Uterus (tissue), 4 donors: ENCODE data around the gene QTRT2. TPM values are rescaled to one million over a fixed set of nuclear protein-coding genes. Genes with fewer than 3 reads are reported as not detected.

Experiments used
- DNase-seq, 2 donors: peaks; one replicate each; pipeline ENCODE4 v3.0.0-alpha.2; 2019 to 2020
- H3K27ac ChIP-seq, 2 donors: fragments of 200-600 bp; sonication (generic); 1 replicate in 1 of 2; 2 replicates in 1 of 2; pipeline ENCODE4 v1.5.1; 2016 to 2018
- H3K27me3 ChIP-seq, 2 donors: fragments of 200-600 bp; sonication (generic); one replicate each; pipeline ENCODE4 v1.5.1; 2018 to 2019; ENCODE audit warnings: control low read depth in 1 of 2
- H3K36me3 ChIP-seq, 2 donors: fragments of 200-600 bp; sonication (generic); one replicate each; pipeline ENCODE4 v1.5.1; 2019; ENCODE audit warnings: control low read depth in 1 of 2
- H3K4me1 ChIP-seq, 2 donors: fragments of 200-600 bp; sonication (generic); one replicate each; pipeline ENCODE4 v1.5.1; 2018 to 2019; ENCODE audit warnings: control low read depth in 1 of 2
- H3K4me3 ChIP-seq, 2 donors: fragments of 200-600 bp; sonication (generic); 1 replicate in 1 of 2; 2 replicates in 1 of 2; pipeline ENCODE4 v1.5.1; 2018 to 2019; ENCODE audit warnings: mild to moderate bottlenecking in 1 of 2
- H3K9me3 ChIP-seq, 2 donors: fragments of 200-600 bp; sonication (generic); one replicate each; pipeline ENCODE4 v1.5.1; 2019; ENCODE audit warnings: control low read depth in 1 of 2
- CTCF ChIP-seq, 4 experiments: fragments of 200-600 bp in 2 of 4; fragments of 450-650 bp in 2 of 4; sonication (generic) in 2 of 4; IDR thresholded peaks; one replicate each; pipeline ENCODE4 v1.5.1; 2016 to 2019; ENCODE audit warnings: antibody characterized with exemption in 4 of 4, mild to moderate bottlenecking in 2 of 4, moderate library complexity in 1 of 4
- POLR2A ChIP-seq, 2 donors: fragments of 450-650 bp; IDR thresholded peaks; one replicate each; pipeline ENCODE4 v1.6.1; 2016; ENCODE audit warnings: antibody characterized with exemption in 2 of 2, mild to moderate bottlenecking in 1 of 2, moderate library complexity in 1 of 2
- intact Hi-C: fragments of 100-400 bp; cut with DNase I; formaldehyde crosslinking; loops from one replicate; pipeline ENCODE4 v1.15.1; 2023; ENCODE audit warnings: low total_unique reads
- total RNA-seq, 4 donors: library from RNA; depleted of rRNA in 3 of 4; stranded (reverse); fragments of >200 nt in 3 of 4; gene quantifications; one replicate each; pipeline versions ENCODE4 v1.1.0 to v1.2.4, GENCODE V29; 2014 to 2023
- donor health status: DM: yes; HTN: yes; CAD: no.

The QTRT2 gene
- total RNA-seq, 4 donors from 2014 or later: 2.4 to 54.5 (median 25.4) TPM

DNA sequence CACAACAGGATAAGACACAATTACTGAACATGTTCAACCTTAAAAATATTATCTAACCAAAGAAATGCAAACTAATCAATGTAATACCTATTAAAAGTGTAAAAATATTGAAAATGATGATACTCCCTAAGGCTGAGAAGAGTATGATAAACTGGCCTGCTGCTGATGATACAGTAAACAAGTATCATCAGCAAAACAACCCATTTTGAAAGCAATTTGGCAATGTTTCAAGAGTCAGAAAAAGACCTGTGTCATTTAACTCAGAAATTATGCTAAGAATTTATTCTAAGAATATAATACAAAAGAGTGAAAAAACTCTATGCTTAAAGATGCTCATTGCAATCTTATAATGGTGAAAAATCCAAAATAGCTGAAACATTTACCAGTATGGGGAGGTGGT lies 22.3 kb upstream of the QTRT2 start:
- Histone ChIP-seq H3K27me3 (no peaks in the 10 kb centered on the region), H3K27ac (no peak overlapping the region), H3K4me3 (no peak overlapping the region), H3K36me3 (peaks cover 0 to 2% of the 10 kb centered on the region in 2 donors), H3K9me3 (no peaks in the 10 kb centered on the region), H3K4me1 (no peaks in the 10 kb centered on the region)
- TF ChIP-seq POLR2A (IDR thresholded peaks at IDR 0.05): no peak
- TF ChIP-seq CTCF (IDR thresholded peaks at IDR 0.05): no peak
- intact Hi-C loops: no loop called here
- no peak for DNase-seq

GRCh38 chr3:114034787-114035545 lies 21.6 kb upstream of the QTRT2 start:
- Histone ChIP-seq H3K36me3 (peaks cover 0 to 2% of the 10 kb centered on the region in 2 donors), H3K27ac (no peak overlapping the region), H3K4me1 (no peaks in the 10 kb centered on the region), H3K9me3 (no peaks in the 10 kb centered on the region), H3K4me3 (no peak overlapping the region), H3K27me3 (no peaks in the 10 kb centered on the region)
- TF ChIP-seq POLR2A (IDR thresholded peaks at IDR 0.05) (no peak), CTCF (IDR thresholded peaks at IDR 0.05) (no peak)
- DNase-seq: no peak
- intact Hi-C loops: no loop called here

GRCh38 chr3:114035896-114036295 lies 20.6 kb upstream of the QTRT2 start:
- Histone ChIP-seq H3K27me3 (no peaks in the 10 kb centered on the region), H3K4me3 (no peak overlapping the region), H3K27ac (no peak overlapping the region), H3K4me1 (no peaks in the 10 kb centered on the region), H3K9me3 (no peaks in the 10 kb centered on the region), H3K36me3 (peaks cover 0 to under 1% of the 10 kb centered on the region in 2 donors)
- intact Hi-C loops: no loop called here
- no peak for DNase-seq
- no peak for TF ChIP-seq CTCF (IDR thresholded peaks at IDR 0.05)
- no peak for TF ChIP-seq POLR2A (IDR thresholded peaks at IDR 0.05)

- H3K4me1 ChIP-seq: no peaks in the 10 kb centered on the region
- H3K9me3 ChIP-seq: no peaks in the 10 kb centered on the region
- no peak overlapping the region for H3K4me3 ChIP-seq
- H3K36me3 ChIP-seq: no peaks in the 10 kb centered on the region
- H3K27me3 ChIP-seq: no peaks in the 10 kb centered on the region
- DNase-seq: no peak
- H3K27ac ChIP-seq: no peak overlapping the region
- TF ChIP-seq CTCF (IDR thresholded peaks at IDR 0.05): no peak
- intact Hi-C loops: no loop called here
Observed at GRCh38 chr3:114043205-114043604, 13.3 kb upstream of the QTRT2 start.

DNA sequence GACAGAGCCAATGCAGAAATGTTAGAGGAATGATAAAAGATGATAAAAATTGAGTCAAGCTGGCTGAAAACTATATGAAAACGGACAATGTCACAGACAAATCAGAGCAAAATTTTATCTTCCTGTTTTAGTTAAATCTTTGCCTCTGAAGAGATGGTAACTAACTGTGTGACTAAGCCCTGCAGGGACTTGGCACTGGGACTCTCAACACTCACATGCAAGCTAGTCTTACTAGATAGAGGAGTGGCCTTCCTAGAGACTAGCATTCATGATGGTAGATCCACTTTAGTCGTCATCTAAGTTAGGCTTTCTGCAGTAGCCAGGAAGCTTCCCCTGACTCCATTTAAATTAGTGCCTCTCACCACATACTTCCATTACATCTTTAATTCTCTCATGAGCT lies 4.3 kb upstream of the QTRT2 start:
- Histone ChIP-seq H3K9me3 (no peaks in the 10 kb centered on the region), H3K36me3 (no peaks in the 10 kb centered on the region), H3K27me3 (no peaks in the 10 kb centered on the region), H3K4me3 (no peak overlapping the region), H3K27ac (no peak overlapping the region), H3K4me1 (no peaks in the 10 kb centered on the region)
- intact Hi-C loops: no loop called here
- TF ChIP-seq CTCF (IDR thresholded peaks at IDR 0.05) (no peak), POLR2A (IDR thresholded peaks at IDR 0.05) (no peak)
- no peak for DNase-seq
